A549 (cell line): ENCODE results near the gene PARD6A. TPM values are rescaled to one million over a fixed set of nuclear protein-coding genes. Genes with fewer than 3 reads are reported as not detected.

ENCODE experiments used
- ATAC-seq, 2 experiments: fragments of 200-7000 bp in 1 of 2; fragments of >200 bp in 1 of 2; cut with Nextera tagmentation in 1 of 2; cut with Tn5 transposase in 1 of 2; 3 replicates each; pipeline versions ENCODE4 v1.8.0 to v1.9.1; 2018 to 2020; ENCODE audit warnings: mild to moderate bottlenecking in 1 of 2, moderate library complexity in 1 of 2
- CTCF ChIA-PET: fragments of 300-600 bp; sonication (Branson Sonifier 250); formaldehyde crosslinking; extraction: SDS; loops from one replicate; lab custom pipeline; 2021; ENCODE audit warnings: antibody characterized with exemption, inconsistent platforms; lab: Yijun Ruan, JAX
- POLR2A ChIA-PET: fragments of 350-600 bp; formaldehyde crosslinking; extraction: SDS; loops from one replicate; lab custom pipeline; 2021; ENCODE audit warnings: antibody characterized with exemption, inconsistent platforms; lab: Yijun Ruan, JAX
- DNase-seq, 2 experiments: peaks; one replicate each; pipeline versions ENCODE4 v3.0.0 to v3.0.0-alpha.2; 2011 to 2016; ENCODE audit warnings: low read depth in 1 of 2, low spot score in 1 of 2
- FAIRE-seq: peaks from 2 replicates; lab custom pipeline; 2011; peaks lifted over from hg19 to GRCh38; lab: Jason Lieb, UNC
- H3K27ac ChIP-seq, 2 experiments: fragments of >200 bp; sonication (Bioruptor Twin); formaldehyde crosslinking; 3 replicates each; pipeline ENCODE4 v1.5.1; 2016 to 2017
- H3K4me1 ChIP-seq: fragments of >200 bp; sonication (Bioruptor Twin); formaldehyde crosslinking; 3 replicates; pipeline ENCODE4 v1.6.1; 2016
- H3K4me2 ChIP-seq: fragments of >200 bp; sonication (Bioruptor Twin); formaldehyde crosslinking; 3 replicates; pipeline ENCODE4 v1.6.1; 2016
- H3K4me3 ChIP-seq: fragments of >200 bp; sonication (Bioruptor Twin); formaldehyde crosslinking; 3 replicates; pipeline ENCODE4 v1.5.1; 2016
- H3K9me3 ChIP-seq: fragments of >200 bp; sonication (Bioruptor Twin); formaldehyde crosslinking; 3 replicates; pipeline ENCODE4 v1.6.1; 2016
- CEBPB ChIP-seq, 2 experiments: fragments of >200 bp in 1 of 2; sonication (Bioruptor Twin) in 1 of 2; formaldehyde crosslinking in 1 of 2; IDR thresholded peaks; 2 replicates each; pipeline ENCODE4 v1.6.1; 2012 to 2016
- CHD4 ChIP-seq: fragments of 200-600 bp; sonication (generic); IDR thresholded peaks from 2 replicates; pipeline ENCODE4 v1.6.1; 2016; ENCODE audit warnings: antibody characterized with exemption, mild to moderate bottlenecking, borderline replicate concordance
- EHMT2 ChIP-seq: fragments of 200-600 bp; sonication (generic); IDR thresholded peaks from 2 replicates; pipeline ENCODE4 v1.6.1; 2016; ENCODE audit warnings: antibody characterized with exemption, low read depth, mild to moderate bottlenecking, moderate library complexity
- ESRRA ChIP-seq: fragments of 150-350 bp; IDR thresholded peaks from 2 replicates; pipeline ENCODE4 v1.6.1; 2014; ENCODE audit warnings: mild to moderate bottlenecking, low read length, borderline replicate concordance
- FOXS1 ChIP-seq: fragments of 250-450 bp; sonication (Bioruptor Pico); IDR thresholded peaks from 2 replicates; pipeline ENCODE4 v1.5.0; 2020; ENCODE audit warnings: mild to moderate bottlenecking, moderate library complexity
- HES2 ChIP-seq: fragments of >200 bp; sonication (Bioruptor Twin); formaldehyde crosslinking; IDR thresholded peaks from 2 replicates; pipeline ENCODE4 v1.6.1; 2016
- HOXA7 ChIP-seq: fragments of 250-450 bp; sonication (Bioruptor Pico); IDR thresholded peaks from 2 replicates; pipeline ENCODE4 v1.5.0; 2020; ENCODE audit warnings: mild to moderate bottlenecking, moderate library complexity
- HOXB13 ChIP-seq: fragments of 250-450 bp; sonication (Bioruptor Pico); IDR thresholded peaks from 2 replicates; pipeline ENCODE4 v1.5.0; 2020; ENCODE audit warnings: low read depth, mild to moderate bottlenecking, moderate library complexity
- HOXB5 ChIP-seq: fragments of 250-450 bp; sonication (Bioruptor Pico); IDR thresholded peaks from 2 replicates; pipeline ENCODE4 v1.5.0; 2020; ENCODE audit warnings: mild to moderate bottlenecking, moderate library complexity
- MYC ChIP-seq: IDR thresholded peaks from 2 replicates; pipeline ENCODE4 v1.6.1; 2012; ENCODE audit warnings: mild to moderate bottlenecking, inconsistent platforms, low read length, improper control_type of control experiment, borderline replicate concordance
- NFE2L2 ChIP-seq: fragments of 150-350 bp; conservative IDR thresholded peaks from 2 replicates; pipeline ENCODE4 v1.6.1; 2014; ENCODE audit warnings: low read length
- NPAS2 ChIP-seq: fragments of 250-450 bp; sonication (Bioruptor Pico); IDR thresholded peaks from 2 replicates; pipeline ENCODE4 v1.8.0; 2022; ENCODE audit warnings: mild to moderate bottlenecking, moderate library complexity, borderline replicate concordance
- NR3C1 ChIP-seq: fragments of >200 bp; sonication (Bioruptor Twin); formaldehyde crosslinking; IDR thresholded peaks from 3 replicates; pipeline ENCODE4 v1.6.1; 2017
- PHF8 ChIP-seq: fragments of 200-600 bp; sonication (generic); IDR thresholded peaks from 2 replicates; pipeline ENCODE4 v1.6.1; 2016; ENCODE audit warnings: low read depth, mild to moderate bottlenecking, antibody characterized with exemption, moderate library complexity, borderline replicate concordance
- POLR2A ChIP-seq: IDR thresholded peaks from 2 replicates; pipeline ENCODE4 v1.6.1; 2012; ENCODE audit warnings: mild to moderate bottlenecking, low read length
- POLR2AphosphoS2 ChIP-seq: conservative IDR thresholded peaks from 2 replicates; pipeline ENCODE4 v1.6.1; 2012; ENCODE audit warnings: low read length, improper control_type of control experiment, inconsistent platforms
- RNF2 ChIP-seq: fragments of 200-600 bp; sonication (generic); IDR thresholded peaks from 2 replicates; pipeline ENCODE4 v1.6.1; 2016; ENCODE audit warnings: low read depth, mild to moderate bottlenecking, antibody characterized with exemption, moderate library complexity, borderline replicate concordance
- TP53 ChIP-seq: fragments of 250-450 bp; sonication (Bioruptor Pico); IDR thresholded peaks from 2 replicates; pipeline ENCODE4 v1.5.0; 2021; ENCODE audit warnings: mild to moderate bottlenecking, moderate library complexity
- WGBS: methylation state at CpG from one replicate; pipeline ENCODE4 v1.1.6; 2017; ENCODE audit errors: missing lambda C conversion rate; 5-methylcytosine and 5-hydroxymethylcytosine counted together
- polyA plus RNA-seq, 4 experiments: library from polyadenylated mRNA; depleted of rRNA in 3 of 4; stranded (reverse); fragments of >200 nt; fragmentation: RNase III in 1 of 4; extraction: RNeasy Plus Mini Kit Qiagen cat#74134 plus additional on column Dnase treatment in 1 of 4; gene quantifications; 2 replicates in 3 of 4; 3 replicates in 1 of 4; pipeline ENCODE4 v1.2.3, GENCODE V29; 2011 to 2017
- TF ChIP-seq, protein P1 (sequence below): fragments of 200-600 bp; sonication (generic); IDR thresholded peaks from 2 replicates; pipeline ENCODE4 v1.6.1; 2016; ENCODE audit warnings: antibody characterized with exemption, mild to moderate bottlenecking, moderate library complexity
- TF ChIP-seq, protein P2 (sequence below): fragments of 250-450 bp; sonication (Bioruptor Pico); IDR thresholded peaks from 2 replicates; pipeline ENCODE4 v1.5.0; 2020; ENCODE audit warnings: low read depth, mild to moderate bottlenecking, moderate library complexity

The PARD6A gene
- polyA plus RNA-seq, 2 of the 4 experiments (the other 2 are of a cell fraction): 1.4 to 1.7 TPM

DNA sequence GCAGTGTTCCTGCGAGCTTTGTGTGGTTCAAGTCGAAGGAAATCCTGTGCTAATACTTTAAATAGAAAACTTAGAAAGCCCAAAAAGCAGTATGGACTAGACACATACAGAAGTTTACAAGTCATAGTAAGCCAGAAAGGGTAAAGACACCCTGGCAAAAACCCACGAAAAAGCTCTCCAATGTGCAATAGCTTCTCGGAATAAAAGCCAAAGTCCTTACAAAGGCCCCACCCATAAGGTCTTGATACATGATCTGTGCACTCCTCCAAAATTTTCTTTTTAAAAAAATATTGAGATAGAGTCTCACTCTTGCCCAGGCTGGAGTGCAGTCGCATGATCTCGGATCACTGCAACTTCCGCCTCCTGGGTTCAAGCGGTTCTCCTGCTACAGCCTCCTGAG, 16.2 kb downstream of the PARD6A start:
- DNase-seq: no peak
- TF ChIP-seq HOXB5: no peak
- no peak for TF ChIP-seq MYC
- no peak for TF ChIP-seq POLR2A
- Histone ChIP-seq H3K4me1 (no peaks in the 10 kb centered on the region), H3K4me3 (no peak overlapping the region), H3K9me3 (no peaks in the 10 kb centered on the region), H3K27ac (no peak overlapping the region), H3K4me2 (no peak overlapping the region)
- no peak for ATAC-seq
- WGBS: 88% methylated on average over 8 of the region's 8 CpGs
- ChIA-PET POLR2A (no interaction called here), CTCF (interaction anchor here (0.6 to 16.7 kb wide), 7 partner anchors 9 to 294 kb away, joined by 3 to 174 read pairs (median 5); no protein-coding TSS in a partner anchor)
- FAIRE-seq: no peak

GRCh38 chr16:67677712-67678111, 17.0 kb downstream of the PARD6A start:
- 60% methylated on average over 1 of the region's 1 CpG for WGBS
- Histone ChIP-seq H3K27ac (no peak overlapping the region), H3K4me2 (no peak overlapping the region), H3K4me3 (no peak overlapping the region), H3K9me3 (no peaks in the 10 kb centered on the region), H3K4me1 (no peaks in the 10 kb centered on the region)
- no peak for FAIRE-seq
- ChIA-PET POLR2A (no interaction called here), CTCF (interaction anchor here (0.9 to 16.7 kb wide), 5 partner anchors 8 to 157 kb away, joined by 3 to 174 read pairs (median 5); partner anchors contain the start of gene CARMIL2)
- ATAC-seq: no peak
- DNase-seq: no peak
- no peak for TF ChIP-seq POLR2A
- TF ChIP-seq, protein P1, sequence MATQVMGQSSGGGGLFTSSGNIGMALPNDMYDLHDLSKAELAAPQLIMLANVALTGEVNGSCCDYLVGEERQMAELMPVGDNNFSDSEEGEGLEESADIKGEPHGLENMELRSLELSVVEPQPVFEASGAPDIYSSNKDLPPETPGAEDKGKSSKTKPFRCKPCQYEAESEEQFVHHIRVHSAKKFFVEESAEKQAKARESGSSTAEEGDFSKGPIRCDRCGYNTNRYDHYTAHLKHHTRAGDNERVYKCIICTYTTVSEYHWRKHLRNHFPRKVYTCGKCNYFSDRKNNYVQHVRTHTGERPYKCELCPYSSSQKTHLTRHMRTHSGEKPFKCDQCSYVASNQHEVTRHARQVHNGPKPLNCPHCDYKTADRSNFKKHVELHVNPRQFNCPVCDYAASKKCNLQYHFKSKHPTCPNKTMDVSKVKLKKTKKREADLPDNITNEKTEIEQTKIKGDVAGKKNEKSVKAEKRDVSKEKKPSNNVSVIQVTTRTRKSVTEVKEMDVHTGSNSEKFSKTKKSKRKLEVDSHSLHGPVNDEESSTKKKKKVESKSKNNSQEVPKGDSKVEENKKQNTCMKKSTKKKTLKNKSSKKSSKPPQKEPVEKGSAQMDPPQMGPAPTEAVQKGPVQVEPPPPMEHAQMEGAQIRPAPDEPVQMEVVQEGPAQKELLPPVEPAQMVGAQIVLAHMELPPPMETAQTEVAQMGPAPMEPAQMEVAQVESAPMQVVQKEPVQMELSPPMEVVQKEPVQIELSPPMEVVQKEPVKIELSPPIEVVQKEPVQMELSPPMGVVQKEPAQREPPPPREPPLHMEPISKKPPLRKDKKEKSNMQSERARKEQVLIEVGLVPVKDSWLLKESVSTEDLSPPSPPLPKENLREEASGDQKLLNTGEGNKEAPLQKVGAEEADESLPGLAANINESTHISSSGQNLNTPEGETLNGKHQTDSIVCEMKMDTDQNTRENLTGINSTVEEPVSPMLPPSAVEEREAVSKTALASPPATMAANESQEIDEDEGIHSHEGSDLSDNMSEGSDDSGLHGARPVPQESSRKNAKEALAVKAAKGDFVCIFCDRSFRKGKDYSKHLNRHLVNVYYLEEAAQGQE: no peak
- no peak for TF ChIP-seq NPAS2 (CRISPR knock-in tag)
- no peak for TF ChIP-seq CHD4
- no peak for TF ChIP-seq HES2
- no peak for TF ChIP-seq PHF8
- TF ChIP-seq ESRRA: no peak
- TF ChIP-seq NR3C1: no peak
- TF ChIP-seq, protein P2, sequence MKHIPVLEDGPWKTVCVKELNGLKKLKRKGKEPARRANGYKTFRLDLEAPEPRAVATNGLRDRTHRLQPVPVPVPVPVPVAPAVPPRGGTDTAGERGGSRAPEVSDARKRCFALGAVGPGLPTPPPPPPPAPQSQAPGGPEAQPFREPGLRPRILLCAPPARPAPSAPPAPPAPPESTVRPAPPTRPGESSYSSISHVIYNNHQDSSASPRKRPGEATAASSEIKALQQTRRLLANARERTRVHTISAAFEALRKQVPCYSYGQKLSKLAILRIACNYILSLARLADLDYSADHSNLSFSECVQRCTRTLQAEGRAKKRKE (CRISPR knock-in tag): no peak
- no peak for TF ChIP-seq CEBPB (IDR thresholded peaks at IDR 0.05)
- no peak for TF ChIP-seq POLR2AphosphoS2
- TF ChIP-seq HOXA7 (CRISPR knock-in tag): no peak
- no peak for TF ChIP-seq RNF2
- no peak for TF ChIP-seq HOXB13 (CRISPR knock-in tag)

DNA sequence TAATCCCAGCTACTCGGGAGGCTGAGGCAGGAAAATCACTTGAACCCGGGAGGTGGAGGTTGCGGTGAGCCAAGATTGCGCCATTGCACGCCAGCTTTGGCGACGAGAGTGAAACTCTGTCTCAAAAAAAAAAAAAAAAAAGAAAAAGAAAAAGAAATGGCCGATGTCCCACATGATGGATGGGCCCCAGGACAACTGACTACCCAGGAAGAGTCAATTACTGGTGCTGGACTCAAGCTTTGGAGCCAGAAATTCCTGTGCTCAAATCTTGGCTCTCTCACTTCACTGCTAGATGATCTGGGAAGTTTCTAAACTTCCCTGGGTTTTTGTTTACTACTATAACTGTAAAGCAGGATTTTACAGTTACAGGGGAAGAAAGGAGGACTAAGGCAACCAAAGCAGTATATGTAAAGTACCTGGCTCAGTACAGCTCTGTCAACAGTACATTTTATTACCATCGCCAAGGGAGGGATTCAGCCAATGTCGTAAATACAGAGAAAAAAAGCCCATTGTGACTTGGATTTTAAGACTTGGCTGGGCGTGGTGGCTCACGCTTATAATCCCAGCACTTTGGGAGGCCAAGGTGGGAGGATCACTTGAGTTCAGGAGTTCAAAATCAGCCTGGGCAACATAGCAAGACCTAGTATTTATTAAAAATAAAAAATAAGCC, 17.7 kb downstream of the PARD6A start:
- no peak overlapping the region for H3K4me3 ChIP-seq
- no peaks in the 10 kb centered on the region for H3K4me1 ChIP-seq
- ChIA-PET CTCF (interaction anchor here (0.5 to 1.5 kb wide), 3 partner anchors 9 to 34 kb away, joined by 3 to 5 read pairs (median 3); partner anchors contain the start of gene CARMIL2), POLR2A (no interaction called here)
- H3K9me3 ChIP-seq: no peaks in the 10 kb centered on the region
- ATAC-seq (no peak), FAIRE-seq (no peak), DNase-seq (no peak)
- no peak overlapping the region for H3K27ac ChIP-seq
- no peak overlapping the region for H3K4me2 ChIP-seq
- TF ChIP-seq FOXS1 (CRISPR knock-in tag) (no peak), EHMT2 (no peak), TP53 (CRISPR knock-in tag) (no peak), POLR2AphosphoS2 (no peak), NFE2L2 (no peak)
- WGBS: 90% methylated on average over 12 of the region's 12 CpGs
